HG03469 (cell line): ENCODE measurements around the gene SCGB1D1.

ENCODE experiments used
- ATAC-seq: cut with Tn5 transposase; IDR thresholded peaks from one replicate; pipeline ENCODE4 v1.9.1; 2021; ENCODE audit warnings: mild to moderate bottlenecking, moderate library complexity, moderate number of reproducible peaks; ENCODE audit not compliant: unreplicated experiment

The SCGB1D1 gene

GRCh38 chr11:62221498-62221897 lies 31.5 kb downstream of the SCGB1D1 start:
- no peak for ATAC-seq

GRCh38 chr11:62223095-62223494 lies 33.1 kb downstream of the SCGB1D1 start:
- no peak for ATAC-seq

- no peak for ATAC-seq
These were observed 43.7 kb downstream of the SCGB1D1 start for GRCh38 chr11:62233730-62234129.

GRCh38 chr11:62236187-62236586 lies 46.2 kb downstream of the SCGB1D1 start:
- no peak for ATAC-seq

- ATAC-seq = no peak
These were observed 47.5 kb downstream of the SCGB1D1 start for GRCh38 chr11:62237499-62237898.

GRCh38 chr11:62238151-62238550 lies 48.1 kb downstream of the SCGB1D1 start:
- no peak for ATAC-seq

- ATAC-seq = no peak
These were observed 51.1 kb downstream of the SCGB1D1 start for GRCh38 chr11:62241095-62241494.

- no peak for ATAC-seq
These were observed 52.0 kb downstream of the SCGB1D1 start, which contains the start of gene SCGB1D2 for GRCh38 chr11:62242021-62242420. Gene SCGB1D2 (plus strand): TSS chr11:62242239. CDS start chr11:62242308, 69 bp downstream.
